GM19397 (cell line): ENCODE results near the gene CABLES2.
A peak's percentile ranks its signal among the peaks of the same experiment; 100 is the strongest.

Source experiments
- ATAC-seq: cut with Tn5 transposase; IDR thresholded peaks from one replicate; pipeline ENCODE4 v1.9.1; 2021; ENCODE audit warnings: mild to moderate bottlenecking, moderate library complexity; ENCODE audit not compliant: unreplicated experiment

CABLES2 gene, protein sequence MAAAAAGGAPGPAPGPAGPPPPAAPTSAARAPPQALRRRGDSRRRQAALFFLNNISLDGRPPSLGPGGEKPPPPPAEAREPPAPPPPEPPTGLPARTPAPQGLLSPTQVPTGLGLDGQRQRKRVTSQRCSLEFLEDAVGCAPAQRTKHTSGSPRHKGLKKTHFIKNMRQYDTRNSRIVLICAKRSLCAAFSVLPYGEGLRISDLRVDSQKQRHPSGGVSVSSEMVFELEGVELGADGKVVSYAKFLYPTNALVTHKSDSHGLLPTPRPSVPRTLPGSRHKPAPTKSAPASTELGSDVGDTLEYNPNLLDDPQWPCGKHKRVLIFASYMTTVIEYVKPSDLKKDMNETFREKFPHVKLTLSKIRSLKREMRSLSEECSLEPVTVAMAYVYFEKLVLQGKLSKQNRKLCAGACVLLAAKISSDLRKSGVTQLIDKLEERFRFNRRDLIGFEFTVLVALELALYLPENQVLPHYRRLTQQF

DNA sequence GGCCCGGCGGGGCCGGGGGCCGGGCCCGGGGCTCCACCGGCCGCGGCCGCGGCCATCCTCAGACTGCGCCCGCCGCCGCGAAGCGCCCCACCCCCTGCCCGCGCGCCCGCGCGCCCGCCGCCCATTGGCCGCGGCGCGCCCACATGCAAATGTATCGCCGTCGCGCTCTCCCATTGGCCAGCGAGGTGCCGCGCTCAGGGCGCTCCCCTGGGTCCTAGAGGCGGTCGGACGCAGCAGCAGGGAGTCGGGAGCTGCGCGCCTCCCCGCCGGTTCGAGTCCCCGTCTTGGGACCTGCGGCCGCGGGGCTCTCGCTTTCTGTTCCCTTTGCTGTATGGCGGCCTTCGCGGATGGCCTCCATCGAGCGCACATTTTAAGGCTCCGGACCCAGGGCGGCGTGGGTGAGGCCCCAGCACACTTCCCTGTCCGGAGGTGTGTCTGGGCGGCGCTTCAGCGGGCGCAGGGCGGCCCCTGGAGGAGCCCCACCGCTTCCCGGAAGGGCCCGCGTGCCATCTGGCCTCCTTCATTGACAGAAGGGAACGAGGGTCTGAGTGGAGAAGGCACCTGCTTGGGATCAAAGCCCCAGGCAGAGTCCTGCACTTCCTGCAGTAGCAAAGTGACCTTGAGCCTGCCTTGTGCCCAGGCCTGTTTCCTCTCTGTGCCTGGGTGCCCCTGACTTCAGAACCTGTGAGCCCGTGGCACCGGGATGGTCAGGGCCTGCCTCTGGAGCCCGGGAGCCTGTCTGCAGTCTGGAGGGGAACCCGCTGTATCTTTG, at the start of gene CABLES2:
Gene CABLES2 (minus strand): TSS at position 65 of the 772 bp plus-strand sequence. CDS start 9 bp downstream, at position 56.
- peak; percentile 84 for ATAC-seq

DNA sequence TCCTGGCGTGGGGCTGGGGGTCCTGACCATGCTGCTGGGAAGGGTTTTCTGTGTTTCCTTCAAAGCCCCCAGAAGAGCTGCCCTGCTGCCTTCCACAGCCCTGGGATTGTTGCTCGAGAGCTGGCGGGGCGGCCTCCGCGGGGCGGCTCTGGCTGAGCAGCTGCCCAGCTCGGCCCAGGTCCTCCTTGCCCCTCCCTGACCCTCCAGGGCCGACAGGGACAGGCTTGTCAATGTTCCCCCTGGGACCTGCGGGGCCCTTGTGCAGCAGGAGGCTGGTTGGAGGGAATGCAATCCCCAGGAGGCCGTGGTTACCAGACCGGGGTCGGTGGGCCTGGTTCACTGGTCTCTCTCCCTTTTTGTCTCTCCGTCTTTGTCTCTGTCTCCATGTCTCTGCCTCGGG, 48.8 kb upstream of the CABLES2 start:
- ATAC-seq, result no peak

DNA sequence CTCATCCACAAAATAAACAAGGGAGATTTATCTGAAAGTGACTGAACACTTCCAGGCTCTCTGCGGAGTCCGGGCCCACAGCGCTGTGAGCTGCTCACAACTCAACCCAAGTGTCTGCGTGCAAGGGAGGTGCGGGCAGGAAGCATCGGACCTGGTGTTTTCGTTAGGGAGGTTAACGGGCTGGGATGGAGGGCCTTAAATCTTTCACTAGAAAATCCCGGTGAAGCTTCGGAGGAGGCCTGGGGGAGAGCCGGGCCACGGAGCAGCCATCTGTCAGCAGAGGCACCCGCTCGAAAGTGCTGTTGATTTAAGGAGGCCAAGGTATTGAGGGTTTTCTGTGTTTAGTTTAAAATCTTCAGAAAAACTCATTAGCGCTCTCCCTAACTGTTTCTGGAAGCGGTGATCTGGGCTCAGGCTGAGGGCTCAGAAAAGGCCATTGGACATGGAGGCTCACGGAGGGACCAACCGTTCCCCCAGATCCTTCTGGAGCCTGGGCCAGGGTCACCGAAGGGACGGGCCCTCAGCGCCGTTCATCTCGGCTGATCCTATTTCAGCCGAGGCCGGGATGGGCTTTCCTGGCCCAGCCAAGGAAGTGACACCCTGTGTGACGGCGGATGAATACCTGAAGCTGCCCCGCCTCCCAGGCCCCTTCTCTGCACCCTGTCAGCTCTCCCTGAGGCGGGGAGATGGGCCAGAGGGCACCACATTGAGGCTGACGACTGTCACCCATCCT, 48.0 kb upstream of the CABLES2 start:
- no peak for ATAC-seq

DNA sequence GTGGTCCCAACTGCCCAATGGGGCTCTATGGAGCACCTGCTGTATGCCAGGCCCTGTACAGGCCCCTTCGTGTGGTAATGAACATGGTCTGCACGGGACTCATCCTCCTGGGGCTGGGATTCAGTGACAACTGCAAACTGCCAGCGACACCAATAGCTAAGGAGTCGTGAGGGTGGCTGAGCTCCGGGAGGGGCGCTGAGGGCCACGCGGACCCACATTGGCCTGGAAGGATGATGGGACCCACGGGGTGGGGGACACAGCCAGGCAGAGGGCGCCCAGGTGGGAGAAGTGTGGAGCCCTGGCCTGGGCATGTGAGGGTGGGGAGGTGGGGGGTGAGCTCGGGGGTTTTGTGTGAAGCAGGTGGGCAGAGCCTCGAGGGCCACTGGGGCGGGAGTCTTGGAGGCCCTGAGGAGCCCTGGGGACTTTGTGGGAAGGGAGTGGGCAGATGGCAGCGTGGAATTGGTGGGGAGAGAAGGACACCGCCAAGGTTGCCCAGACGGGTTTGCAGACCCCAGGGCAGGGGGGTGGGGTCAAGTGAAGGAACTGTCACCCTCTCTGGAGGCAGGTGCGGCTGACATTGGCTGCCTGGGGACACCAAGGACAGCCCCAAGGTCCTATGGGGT, 46.2 kb upstream of the CABLES2 start:
- no peak for ATAC-seq

DNA sequence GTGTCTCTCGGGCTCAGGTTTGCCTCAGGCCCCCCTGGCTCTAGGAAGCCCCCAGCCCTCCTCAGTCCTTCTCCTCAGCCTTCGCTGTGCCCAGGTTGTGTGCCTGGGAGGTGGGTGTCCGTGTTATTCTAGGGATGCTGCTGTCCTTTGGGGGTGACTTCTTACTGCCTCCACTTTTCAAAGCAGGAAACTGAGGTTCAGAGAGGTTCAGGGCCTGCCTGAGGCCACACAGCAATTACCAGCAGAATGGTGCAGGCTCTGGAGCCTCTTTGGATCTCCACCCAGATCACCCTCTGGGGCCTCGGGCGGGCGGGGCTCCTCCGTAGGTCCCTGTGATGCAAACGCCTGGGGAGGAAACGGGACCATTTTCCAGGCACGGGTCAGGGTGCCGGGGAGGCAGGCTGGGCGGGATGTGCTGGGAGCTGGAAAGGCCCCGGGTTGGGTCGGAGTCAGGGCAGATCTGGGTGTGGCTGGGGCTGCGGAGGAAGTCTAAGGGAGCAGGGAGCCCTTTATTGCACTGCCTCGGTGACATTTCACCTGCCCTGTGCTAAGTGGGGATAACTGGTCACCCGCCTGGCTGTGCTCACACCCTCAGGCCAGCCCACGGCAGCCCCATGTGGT, 45.5 kb upstream of the CABLES2 start:
- ATAC-seq, result no peak

DNA sequence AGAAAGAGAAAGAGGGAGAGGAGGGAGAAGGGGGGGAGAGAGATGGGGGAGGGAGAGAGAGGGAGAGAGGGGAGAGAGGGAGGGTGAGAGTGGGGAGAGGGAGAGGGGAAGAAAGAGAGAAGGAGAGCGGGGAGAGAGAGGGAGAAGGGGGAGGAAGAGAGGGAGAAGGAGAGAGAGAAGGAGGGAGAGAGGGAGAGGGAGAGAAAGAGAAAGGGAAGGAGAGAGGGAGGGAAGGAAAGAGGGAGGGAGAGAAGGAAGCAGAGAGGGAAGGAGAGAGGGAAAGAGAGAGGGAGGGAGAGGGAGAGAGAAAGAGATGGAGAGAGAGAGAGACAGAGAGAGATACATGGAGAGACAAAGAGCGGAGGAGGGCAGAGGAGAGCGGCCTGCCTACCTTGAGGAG, 44.9 kb upstream of the CABLES2 start:
- no peak for ATAC-seq

DNA sequence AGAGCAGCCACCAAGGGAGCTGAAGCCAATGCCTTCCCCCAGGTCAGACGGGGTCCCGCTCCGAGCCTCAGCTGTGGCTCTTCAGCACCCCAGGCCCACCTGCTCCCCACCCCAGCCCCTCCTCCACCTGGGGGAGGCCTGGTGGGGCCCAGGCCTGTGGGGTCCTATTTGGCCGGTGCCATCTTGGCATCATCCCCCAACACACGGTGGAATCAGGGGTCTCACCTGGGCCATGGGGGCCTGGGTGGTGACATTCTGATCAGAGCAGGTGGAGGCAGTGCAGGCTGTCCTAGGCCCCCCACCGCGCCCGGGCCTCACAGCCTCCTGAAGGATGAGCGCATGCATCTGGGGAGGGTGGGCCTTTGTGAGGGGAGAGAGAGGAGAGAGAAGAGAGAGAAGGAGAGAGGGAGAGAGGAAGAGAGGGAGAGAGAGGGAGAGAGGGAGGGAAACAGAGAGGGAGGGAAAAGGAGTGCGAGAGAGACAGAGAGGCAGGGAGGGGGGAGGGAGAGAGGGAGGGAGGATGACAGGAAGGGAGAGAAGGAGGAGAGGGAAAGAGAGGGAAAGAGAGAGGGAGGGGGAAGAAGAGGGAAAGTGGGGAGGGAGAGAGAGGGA, 44.2 kb upstream of the CABLES2 start:
- no peak for ATAC-seq

DNA sequence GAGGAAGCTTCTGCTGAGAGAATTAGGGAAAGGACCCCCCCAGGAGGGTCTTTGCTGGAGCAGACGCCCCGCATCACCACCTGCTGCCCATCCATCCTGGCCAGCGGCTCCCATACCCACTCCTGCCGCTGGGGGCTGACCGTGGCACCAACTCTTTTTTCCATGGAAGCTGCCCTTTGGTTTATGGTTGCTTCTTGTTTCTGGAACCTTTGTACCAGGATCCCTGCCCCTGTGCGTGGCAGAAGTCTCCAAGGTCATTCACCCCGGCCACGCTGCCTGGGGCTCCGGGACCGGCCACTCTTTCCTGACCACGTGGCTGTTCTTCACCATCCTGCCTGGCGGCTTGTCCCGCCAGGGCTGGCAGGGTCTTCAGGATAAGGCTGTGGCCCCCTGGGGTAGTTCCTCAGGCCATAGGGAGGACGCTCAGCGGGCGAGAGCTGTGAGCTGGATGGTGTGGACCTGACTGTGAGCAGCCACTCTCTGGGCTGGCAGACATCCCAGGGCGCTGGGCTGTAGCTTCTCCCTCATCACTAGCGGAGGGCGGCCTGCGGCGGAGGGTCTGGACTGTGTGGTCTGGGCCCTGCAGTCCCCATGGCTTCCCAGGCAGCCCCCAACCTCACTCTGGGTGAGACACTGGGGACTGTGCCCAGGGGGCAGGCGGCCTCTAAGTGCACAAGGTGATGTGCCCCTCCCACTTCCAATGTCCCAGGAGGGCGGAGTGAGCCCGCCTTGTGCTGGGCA, 43.0 kb upstream of the CABLES2 start:
- no peak for ATAC-seq

DNA sequence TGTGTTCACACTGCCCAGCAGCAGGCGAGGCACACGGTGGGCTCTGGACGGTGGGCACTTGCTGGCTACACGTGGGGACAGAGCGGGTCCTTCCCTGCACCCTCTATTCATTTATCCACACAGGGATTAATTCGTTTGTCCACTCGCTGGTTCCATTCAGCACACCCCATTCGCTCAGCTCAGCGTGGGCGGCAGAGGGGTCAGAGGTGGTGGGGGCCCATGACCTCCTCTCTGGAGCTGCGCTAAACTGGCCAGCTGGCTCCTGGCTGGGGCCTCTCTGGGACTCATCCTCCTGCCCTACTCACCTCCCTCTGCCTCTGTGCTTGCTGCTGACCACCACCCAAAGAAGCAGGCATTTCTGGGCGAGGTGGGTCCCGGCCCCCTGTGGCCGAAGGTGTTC, 41.7 kb upstream of the CABLES2 start:
- no peak for ATAC-seq

DNA sequence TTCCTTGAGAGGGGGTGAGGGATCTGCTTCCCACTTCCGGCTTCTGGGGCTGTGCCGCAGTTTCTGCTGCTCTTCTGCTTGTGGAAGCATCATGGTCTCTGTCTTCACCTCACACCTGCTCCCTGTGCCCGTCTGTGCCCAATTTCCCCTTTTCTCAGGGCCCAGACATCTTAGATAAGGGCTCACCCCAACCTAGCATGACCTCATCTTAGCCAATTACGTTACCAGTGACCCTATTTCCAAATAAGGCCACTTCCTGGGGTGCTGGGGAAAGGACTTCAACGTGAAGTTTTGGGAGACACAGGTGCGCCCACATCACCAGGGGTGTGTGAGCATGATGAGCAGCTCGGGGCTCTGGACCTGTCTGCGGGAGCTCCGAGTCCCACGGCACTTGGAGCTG, 41.0 kb upstream of the CABLES2 start:
- ATAC-seq, result no peak

DNA sequence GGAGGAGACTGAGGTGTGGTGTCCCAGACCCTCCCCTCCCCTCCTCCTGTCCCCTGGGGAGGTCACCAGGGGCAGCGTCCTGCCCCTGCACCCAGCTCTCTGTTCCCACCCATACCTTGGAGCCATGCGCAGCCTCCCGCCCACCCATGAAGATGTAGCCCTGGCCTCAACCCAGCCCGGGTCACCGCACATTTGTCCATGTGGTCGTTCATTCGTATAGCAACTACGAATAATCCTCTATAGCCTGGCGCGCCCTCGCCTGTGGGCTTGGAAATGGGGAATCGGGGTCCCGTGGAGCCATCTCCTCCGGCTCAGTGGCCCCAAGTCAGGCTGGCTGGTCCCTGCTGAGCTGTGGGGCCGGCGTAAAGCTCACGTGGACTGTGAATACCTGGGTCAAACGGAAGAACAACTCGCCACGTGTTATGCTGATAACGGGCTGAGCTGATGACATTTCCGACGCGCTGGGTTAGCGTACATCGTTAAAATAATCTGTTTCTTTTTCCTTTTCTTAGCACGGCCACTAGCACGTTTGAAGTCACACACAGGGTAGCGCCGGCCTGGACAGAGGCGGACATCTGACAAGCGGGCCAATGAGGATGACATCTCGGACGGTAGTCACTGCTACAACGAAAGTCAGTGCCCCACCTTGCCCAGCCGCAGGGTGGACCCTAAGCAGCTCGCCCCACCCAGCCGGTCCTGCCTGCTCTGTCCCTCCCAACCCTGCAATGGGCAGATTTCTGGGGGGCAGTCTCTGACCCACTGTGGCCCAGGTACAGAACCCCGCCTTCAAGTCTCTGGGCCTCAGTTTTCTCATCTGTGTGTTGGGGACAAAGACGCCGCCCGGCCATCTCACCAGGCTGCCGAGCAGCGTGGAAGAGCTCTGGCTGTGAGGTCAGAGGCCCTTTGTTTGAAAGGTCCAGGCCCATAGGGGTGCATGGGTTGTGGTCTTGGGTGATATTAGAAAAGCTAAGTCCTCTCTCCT, 40.1 kb upstream of the CABLES2 start:
- no peak for ATAC-seq

DNA sequence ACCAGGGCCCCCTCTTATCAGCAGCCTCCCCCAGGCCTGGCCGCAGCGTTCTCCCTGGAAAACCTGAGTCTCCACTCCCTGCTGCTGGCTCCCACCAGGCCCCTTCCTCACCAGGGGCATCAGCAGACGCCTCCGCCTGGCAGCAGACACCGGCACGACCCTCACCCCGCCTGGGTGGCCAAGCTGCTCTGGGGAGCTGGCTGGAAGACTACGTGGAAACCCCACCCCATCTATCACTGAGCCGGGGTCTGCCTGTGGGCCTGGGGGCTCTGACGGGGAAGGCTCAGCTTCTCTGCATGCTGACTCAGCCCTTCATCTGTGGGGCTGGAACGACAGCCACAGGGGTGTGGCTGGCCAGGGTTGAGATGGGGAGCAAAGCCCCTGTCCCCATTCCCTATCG, 39.4 kb upstream of the CABLES2 start:
- ATAC-seq, result no peak

DNA sequence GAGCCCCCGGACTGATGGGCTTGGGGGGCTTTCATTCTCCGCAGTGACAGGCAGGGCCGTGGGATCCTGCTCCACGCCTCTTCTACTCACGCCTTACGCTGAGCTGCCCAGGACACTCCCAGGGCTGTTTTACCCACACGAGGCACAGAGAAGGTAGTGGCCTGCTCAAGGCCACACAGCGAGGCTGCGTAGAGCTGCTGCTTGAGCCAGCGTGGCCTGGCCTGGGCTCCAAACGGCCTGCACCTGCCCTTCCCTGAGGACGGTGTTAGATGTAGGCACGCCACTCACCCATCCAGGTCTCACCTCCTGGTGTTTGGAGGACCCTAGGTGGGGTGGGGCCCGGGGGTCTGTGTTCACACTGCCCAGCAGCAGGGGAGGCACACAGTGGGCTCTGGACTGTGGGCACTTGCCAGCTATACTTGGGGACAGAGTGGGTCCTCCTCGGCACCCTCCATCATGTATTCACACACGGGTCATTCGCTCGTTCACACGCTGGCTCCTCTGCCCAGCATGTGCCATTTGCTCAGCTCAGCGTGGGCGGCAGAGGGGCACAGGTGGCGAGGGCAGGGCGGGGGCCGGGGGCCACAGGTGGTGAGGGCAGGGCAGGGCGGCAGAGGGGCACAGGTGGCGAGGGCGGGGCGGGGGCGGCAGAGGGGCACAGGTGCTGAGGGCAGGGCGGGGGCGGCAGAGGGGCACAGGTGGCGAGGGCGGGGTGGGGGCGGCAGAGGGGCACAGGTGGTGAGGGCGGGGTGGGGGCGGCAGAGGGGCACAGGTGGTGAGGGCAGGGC, 38.7 kb upstream of the CABLES2 start:
- ATAC-seq, result no peak

DNA sequence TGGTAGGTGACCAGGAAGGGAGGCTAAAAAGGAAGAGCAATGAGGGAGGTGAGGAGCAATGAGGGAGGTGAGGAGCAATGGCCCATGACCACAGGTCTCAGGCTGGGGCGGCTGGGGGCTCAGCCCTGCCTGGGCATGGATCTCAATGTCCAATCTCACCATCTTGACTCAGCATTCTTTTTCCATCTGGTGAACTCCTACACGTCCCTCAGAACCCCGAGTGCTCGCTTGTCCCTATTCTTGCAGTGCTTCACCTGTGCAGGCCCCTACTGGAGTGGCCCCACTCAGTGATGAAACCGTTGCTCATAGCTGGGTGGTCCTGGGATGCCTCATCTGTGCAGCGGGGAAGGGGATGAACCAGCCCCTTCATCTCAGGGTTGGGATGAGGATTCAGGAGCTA, 37.2 kb upstream of the CABLES2 start:
- no peak for ATAC-seq

DNA sequence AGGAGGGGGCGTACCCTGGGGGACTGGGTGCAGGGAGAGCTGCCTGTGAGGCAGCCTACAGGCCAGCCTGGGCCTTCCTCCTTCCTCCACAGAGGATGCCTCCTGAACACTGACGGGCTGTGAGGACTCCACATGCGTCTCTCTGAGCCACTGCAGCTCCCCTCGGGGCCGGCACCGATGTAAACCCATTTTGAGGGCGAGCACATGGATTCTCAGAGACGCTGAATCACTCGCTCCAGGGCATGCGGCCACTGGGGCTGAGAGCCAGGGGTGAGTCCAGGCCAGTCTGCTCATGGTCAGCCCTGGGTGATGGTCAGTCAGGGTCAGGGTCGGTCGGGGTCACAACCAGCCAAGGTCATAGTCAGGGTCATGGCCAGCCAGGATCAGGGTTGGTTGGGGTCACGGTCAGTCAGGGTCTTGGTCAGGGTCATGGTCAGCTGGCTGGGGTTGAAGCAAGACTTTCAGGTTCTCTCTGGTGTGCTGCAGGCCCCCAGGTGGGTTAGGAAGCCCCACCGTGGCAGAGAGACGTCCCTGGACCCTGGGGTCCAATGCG, 35.0 kb upstream of the CABLES2 start:
- ATAC-seq, result no peak

DNA sequence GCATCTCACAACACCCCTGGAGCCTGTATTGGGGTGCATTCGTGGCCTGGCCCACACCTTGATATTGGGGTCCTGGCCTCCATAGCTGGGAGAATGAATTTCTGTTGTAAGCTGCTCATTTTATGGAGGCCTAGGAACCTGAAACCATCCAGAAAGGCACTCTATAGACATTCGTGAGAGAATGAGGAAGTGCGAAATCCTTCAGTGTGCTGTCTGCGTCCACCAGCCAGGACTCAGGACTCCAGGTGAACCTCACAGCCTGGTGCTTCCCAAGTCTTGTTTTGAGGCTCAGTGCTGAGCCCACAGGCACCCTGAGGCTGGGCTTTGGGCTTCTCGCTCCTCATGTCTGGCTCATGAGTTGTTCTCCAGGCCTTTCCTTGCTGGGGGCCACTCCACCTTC, 32.1 kb upstream of the CABLES2 start:
- ATAC-seq, result no peak

DNA sequence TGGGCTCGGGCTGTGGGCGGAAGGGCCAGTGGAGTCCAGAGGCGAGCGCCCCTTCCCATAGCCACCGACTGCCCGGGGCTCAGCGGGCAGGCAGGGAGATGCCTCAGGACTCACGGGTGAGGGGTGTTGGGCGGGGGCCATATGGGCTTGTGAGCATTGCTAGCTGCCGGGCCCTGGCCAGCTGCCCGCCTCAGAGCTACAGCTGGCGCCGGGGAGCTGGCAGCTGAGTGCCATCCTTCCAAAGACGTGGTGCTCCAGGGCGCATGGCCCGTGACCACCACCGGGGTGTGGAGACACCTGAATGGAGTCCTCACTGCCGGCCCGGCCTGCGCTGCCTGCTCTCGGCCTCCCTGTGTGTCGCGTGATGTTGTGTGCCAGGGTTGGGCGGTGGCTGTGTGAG, 30.8 kb upstream of the CABLES2 start:
- ATAC-seq, result no peak
